Amniotic epithelial cell (primary cell): ENCODE measurements around the gene MAMDC4.

ENCODE experiments used
- DNase-seq: peaks from one replicate; pipeline ENCODE4 v3.0.0-alpha.2; 2010; ENCODE audit warnings: low read depth

Gene MAMDC4

GRCh38 chr9:136890661-136891060 lies 38.5 kb downstream of the MAMDC4 start:
- DNase-seq, result no peak

DNA sequence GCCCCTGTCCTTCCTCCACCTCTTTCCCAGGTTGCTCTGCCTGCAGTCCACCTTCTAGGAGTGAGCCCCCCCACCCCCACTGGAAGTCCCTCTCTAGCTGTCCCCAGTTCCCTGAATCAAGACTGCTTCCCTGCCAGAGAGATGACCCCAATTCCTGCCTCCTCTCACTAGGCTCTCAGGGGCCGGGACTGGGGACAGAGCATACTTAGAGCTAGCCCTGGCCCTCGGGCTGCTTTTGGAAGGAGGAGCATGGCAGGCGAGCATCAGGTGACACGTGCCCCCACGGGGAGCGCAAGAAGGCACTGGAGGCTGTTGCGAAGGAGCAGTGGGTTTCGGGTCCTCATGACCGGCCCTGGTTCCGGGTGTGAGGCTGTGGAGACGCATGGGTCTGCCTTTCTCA lies 43.9 kb downstream of the MAMDC4 start:
- no peak for DNase-seq

DNA sequence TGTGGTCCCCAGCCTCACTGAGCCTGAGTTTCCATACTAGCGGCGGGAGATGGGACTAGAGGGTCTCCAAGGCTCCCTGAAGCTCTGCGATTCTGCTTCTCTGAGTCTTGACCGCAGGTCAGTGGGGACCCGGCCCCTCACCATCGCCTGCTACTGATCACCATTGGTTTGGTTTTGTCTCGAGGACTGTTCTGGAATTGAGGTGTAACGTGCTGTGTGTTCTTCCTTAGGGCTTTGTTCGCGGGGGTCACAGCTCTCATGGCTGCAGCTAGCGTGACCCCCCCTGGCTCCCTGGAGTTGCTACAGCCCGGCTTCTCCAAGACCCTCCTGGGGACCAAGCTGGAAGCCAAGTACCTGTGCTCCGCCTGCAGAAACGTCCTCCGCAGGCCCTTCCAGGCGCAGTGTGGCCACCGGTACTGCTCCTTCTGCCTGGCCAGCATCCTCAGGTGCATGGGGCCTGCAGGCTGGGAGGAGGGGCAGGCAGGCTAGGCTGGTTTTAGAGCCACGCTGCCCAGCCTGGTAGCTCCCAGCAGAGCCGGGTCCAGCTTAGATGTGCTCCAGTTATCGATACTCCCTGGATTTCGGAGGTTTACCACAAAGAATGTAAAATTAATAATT lies 46.4 kb downstream of the MAMDC4 start:
- DNase-seq, result no peak

- peak; percentile 26 for DNase-seq
Measured at GRCh38 chr9:136899196-136899595, 47.0 kb downstream of the MAMDC4 start.

DNA sequence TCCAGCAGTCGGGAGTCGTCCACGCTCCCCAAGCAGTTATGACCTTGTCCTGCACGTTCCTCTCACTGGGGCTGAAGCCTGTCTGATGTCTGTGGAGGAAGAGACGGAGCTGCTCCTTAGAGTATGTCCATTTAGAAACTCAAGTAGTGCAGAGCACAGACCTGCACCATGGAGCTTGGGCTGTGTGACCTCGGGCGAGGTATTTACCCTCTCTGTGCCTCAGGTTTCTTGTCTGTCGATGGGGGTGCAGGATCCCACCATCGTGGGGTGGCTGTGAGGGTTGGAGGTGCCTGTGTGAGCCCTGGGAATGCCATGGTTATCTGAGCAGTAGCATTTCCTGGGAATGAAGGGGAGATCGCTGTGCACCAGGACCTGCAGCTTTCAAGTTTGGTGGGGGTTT lies 48.4 kb downstream of the MAMDC4 start:
- DNase-seq, result no peak

DNA sequence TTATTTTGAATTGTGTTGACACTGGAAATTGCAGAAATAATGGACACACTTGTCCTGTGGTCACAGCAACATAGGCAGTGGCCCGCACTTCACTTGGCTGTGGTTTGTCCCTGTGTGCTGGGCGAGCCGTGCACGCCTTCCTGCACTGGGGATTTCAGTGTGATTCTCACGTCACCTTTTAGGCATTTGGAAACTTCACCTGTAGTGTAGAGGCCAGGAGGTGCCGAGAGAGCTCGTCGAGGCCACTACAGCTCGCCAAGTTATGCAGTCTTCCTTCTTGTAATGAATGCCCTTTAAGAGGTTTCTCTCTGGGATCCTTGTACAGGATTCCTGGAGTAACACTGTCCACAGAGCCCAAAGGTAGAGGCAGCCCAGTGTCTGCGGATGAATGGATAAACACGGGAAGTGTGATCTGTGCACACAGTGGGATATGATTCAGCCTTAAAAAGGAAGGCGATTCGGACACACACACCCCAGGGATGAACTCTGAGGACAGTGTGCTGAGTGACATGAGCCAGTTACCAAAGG lies 48.9 kb downstream of the MAMDC4 start:
- DNase-seq, result no peak

DNA sequence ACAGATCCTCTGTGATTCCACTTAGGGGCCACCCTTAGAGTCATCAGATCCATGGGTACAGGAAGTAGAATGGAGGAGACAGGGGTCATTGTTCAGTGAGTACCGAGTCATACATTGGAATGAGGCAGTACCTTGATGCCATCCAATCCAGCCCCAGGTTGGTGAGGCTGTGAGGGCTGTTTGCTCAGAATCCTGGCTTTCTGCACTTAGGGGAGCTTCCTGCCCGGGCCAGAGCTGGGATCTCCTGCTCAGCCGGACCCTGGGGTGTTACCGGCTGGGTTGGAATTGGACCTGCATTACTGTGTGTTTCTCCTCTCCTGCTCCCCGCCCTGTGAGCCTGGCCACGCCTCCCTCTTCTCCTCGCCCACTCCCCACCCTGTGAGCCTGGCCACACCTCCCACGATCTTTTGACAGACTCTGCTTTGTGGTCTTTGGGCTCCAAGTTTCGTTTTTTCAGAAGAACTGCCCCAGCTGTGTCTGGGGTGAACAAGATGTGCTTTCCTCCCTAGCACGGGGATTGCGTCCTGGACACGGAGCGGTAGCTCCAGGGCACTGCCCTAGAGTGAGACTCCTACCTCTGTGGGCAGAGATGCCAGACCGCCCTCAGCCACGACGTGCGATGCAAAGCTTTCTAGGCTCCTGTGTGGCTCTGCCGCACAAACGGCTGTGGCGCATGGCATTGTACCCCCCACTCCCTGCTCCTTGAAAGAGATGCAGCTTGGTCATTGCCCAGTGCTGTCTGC lies 49.5 kb downstream of the MAMDC4 start:
- DNase-seq, result peak; percentile 12

GRCh38 chr9:136902259-136902821 lies 50.2 kb downstream of the MAMDC4 start:
- DNase-seq, result no peak

GRCh38 chr9:136903041-136903554 lies 51.0 kb downstream of the MAMDC4 start:
- DNase-seq, result no peak

- no peak for DNase-seq
Measured at GRCh38 chr9:136906266-136906665, 54.1 kb downstream of the MAMDC4 start.

GRCh38 chr9:136907011-136907914 lies 55.1 kb downstream of the MAMDC4 start:
- DNase-seq, result no peak
